ENCODE results near the gene TH. TPM values are rescaled to one million over a fixed set of nuclear protein-coding genes. Genes with fewer than 3 reads are reported as not detected.
A peak's percentile ranks its signal among the peaks of the same experiment; 100 is the strongest.

TH gene
- total and polyA plus RNA-seq, 2 donors from 2014 or later, result not detected

- Histone ChIP-seq H3K27ac (ENCODE audit: low read depth in 2 of 2, low read length in 2 of 2) (no peak overlapping the region), H3K9ac (ENCODE audit: low read length in 3 of 3) (no peak overlapping the region), H3K27me3 (ENCODE audit: control insufficient read depth, insufficient read depth, low read length) (peaks cover 3% of the 10 kb centered on the region), H3K9me3 (ENCODE audit: control insufficient read depth in 2 of 3, insufficient read depth in 1 of 3, low read length in 3 of 3) (no peaks in the 10 kb centered on the region), H3K36me3 (ENCODE audit: control insufficient read depth in 2 of 3, insufficient read depth in 3 of 3, low read length in 3 of 3) (peaks cover 0 to 5% (median 0%) of the 10 kb centered on the region in 3 donors), H3K4me3 (ENCODE audit: low read length in 3 of 3) (peak overlapping the region in 1 of 3 donors; percentile 12), H3K4me1 (ENCODE audit: control insufficient read depth in 2 of 3, insufficient read depth in 2 of 3, low read depth in 1 of 3, low read length in 3 of 3) (peaks cover 0 to 2% (median 0%) of the 10 kb centered on the region in 3 donors)
- no peak for FAIRE-seq
- intact Hi-C loops (cut with DNase I), result no loop called here
- no peak for DNase-seq
- no peak for TF ChIP-seq CTCF (IDR thresholded peaks at IDR 0.05; ENCODE audit: borderline replicate concordance, extremely low read depth, insufficient read depth)
These were observed 15.7 kb upstream of the TH start for GRCh38 chr11:2187280-2187707.

DNA sequence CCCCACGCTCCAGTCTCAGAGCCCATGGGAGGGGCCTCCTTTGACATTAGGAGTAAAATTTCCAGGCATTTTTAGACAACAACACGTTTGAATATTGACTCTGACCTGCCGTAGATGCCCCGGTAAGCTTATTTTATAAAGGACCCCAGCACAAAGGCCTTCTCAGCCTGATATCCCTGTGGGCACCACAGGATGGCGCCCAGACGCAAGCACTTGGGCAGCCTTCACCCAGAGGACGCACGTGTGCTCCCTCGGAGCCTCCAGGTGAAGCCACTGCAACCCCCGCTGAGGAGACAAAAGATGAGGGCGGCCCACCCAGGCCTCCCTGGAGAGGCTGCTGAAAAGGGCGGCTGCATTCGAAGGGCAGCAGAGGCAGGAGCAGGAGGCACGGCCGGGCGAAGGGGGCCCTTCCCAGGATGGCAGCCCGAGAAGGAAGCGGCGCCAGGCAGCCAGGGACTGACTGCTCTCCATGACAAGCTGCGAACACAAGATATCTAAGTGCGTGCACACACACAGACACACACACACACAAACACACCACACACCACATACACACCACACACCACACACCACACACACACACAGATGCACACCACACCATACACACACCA lies 15.2 kb upstream of the TH start:
- H3K9ac ChIP-seq (ENCODE audit: low read length in 3 of 3), result no peak overlapping the region
- no peak overlapping the region for H3K4me3 ChIP-seq (ENCODE audit: low read length in 3 of 3)
- TF ChIP-seq CTCF (IDR thresholded peaks at IDR 0.05; ENCODE audit: borderline replicate concordance, extremely low read depth, insufficient read depth), result peak; percentile 16
- DNase-seq, result peak in 3 of 5 donors; percentile 58 to 71 (median 68)
- peaks cover 0 to 2% (median 0%) of the 10 kb centered on the region in 3 donors for H3K4me1 ChIP-seq (ENCODE audit: control insufficient read depth in 2 of 3, insufficient read depth in 2 of 3, low read depth in 1 of 3, low read length in 3 of 3)
- intact Hi-C loops (cut with DNase I), result no loop called here
- FAIRE-seq, result no peak
- no peaks in the 10 kb centered on the region for H3K9me3 ChIP-seq (ENCODE audit: control insufficient read depth in 2 of 3, insufficient read depth in 1 of 3, low read length in 3 of 3)
- H3K27ac ChIP-seq (ENCODE audit: low read depth in 2 of 2, low read length in 2 of 2), result no peak overlapping the region
- H3K36me3 ChIP-seq (ENCODE audit: control insufficient read depth in 2 of 3, insufficient read depth in 3 of 3, low read length in 3 of 3), result peaks cover 0 to 5% (median 0%) of the 10 kb centered on the region in 3 donors
- H3K27me3 ChIP-seq (ENCODE audit: control insufficient read depth, insufficient read depth, low read length), result peaks cover 3% of the 10 kb centered on the region

DNA sequence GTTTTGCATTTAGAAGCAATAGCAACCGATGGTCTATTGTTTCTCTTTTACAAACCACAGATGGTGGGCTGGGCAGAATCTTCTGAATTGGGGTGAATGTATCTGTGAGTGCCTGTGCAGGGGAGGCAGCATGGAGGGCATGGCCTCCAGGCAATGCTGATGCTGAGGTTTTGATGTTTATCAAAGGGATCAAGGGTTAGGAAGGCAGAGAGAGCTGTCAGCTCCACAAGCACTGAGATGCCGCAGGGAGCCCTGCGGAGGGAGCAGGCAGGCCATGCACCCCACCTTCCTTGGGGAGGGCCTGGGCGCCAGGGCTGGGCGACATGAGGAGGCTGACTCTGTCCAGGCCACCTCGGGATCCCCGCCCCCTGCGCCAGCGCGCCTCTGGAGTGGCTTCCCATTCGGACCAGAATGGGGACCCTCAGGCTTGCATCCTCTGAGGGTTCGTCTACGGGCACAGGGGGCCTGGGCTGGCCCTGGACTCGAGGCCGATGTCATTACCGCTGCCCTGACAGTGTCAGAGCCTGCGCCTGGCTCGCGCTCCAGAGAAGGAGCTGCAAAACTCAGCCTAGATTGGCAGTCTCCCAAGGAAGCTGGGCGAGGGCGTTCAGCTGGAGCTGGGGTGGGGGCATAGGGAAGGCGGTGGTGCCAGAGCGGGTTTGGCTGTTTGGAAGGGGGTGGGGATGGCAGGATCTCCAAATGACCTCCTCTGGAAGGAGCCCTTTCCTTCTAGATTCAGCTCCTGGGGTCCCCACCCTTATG lies 13.9 kb upstream of the TH start:
- intact Hi-C loops (cut with DNase I), result no loop called here
- FAIRE-seq (no peak), DNase-seq (peak in 1 of 5 donors; percentile 53)
- H3K4me1 ChIP-seq (ENCODE audit: control insufficient read depth in 2 of 3, insufficient read depth in 2 of 3, low read depth in 1 of 3, low read length in 3 of 3), result peaks cover 0 to 2% (median 0%) of the 10 kb centered on the region in 3 donors
- no peak overlapping the region for H3K27ac ChIP-seq (ENCODE audit: low read depth in 2 of 2, low read length in 2 of 2)
- peaks cover 0 to 5% (median 0%) of the 10 kb centered on the region in 3 donors for H3K36me3 ChIP-seq (ENCODE audit: control insufficient read depth in 2 of 3, insufficient read depth in 3 of 3, low read length in 3 of 3)
- H3K4me3 ChIP-seq (ENCODE audit: low read length in 3 of 3), result no peak overlapping the region
- H3K9me3 ChIP-seq (ENCODE audit: control insufficient read depth in 2 of 3, insufficient read depth in 1 of 3, low read length in 3 of 3), result no peaks in the 10 kb centered on the region
- TF ChIP-seq CTCF (IDR thresholded peaks at IDR 0.05; ENCODE audit: borderline replicate concordance, extremely low read depth, insufficient read depth), result no peak
- peaks cover 3% of the 10 kb centered on the region for H3K27me3 ChIP-seq (ENCODE audit: control insufficient read depth, insufficient read depth, low read length)
- no peak overlapping the region for H3K9ac ChIP-seq (ENCODE audit: low read length in 3 of 3)
